Activated T-helper 1 cell treated with Interleukin-2 at 50 U/mL for 16 hours (primary cell): Measurements from ENCODE around the gene CENPX.

ENCODE experiments used
- DNase-seq: peaks from one replicate; pipeline ENCODE4 v3.0.0-alpha.2; 2020; ENCODE audit warnings: low read depth

CENPX gene

GRCh38 chr17:82055023-82055964 lies 32.6 kb upstream of the CENPX start:
- DNase-seq = no peak

GRCh38 chr17:82054351-82055022 lies 31.8 kb upstream of the CENPX start:
- DNase-seq = no peak

- no peak for DNase-seq
These were observed 31.0 kb upstream of the CENPX start for GRCh38 chr17:82053556-82054263.

GRCh38 chr17:82053130-82053529 lies 30.5 kb upstream of the CENPX start:
- DNase-seq = no peak

GRCh38 chr17:82052638-82053059 lies 30.0 kb upstream of the CENPX start:
- DNase-seq = no peak

DNA sequence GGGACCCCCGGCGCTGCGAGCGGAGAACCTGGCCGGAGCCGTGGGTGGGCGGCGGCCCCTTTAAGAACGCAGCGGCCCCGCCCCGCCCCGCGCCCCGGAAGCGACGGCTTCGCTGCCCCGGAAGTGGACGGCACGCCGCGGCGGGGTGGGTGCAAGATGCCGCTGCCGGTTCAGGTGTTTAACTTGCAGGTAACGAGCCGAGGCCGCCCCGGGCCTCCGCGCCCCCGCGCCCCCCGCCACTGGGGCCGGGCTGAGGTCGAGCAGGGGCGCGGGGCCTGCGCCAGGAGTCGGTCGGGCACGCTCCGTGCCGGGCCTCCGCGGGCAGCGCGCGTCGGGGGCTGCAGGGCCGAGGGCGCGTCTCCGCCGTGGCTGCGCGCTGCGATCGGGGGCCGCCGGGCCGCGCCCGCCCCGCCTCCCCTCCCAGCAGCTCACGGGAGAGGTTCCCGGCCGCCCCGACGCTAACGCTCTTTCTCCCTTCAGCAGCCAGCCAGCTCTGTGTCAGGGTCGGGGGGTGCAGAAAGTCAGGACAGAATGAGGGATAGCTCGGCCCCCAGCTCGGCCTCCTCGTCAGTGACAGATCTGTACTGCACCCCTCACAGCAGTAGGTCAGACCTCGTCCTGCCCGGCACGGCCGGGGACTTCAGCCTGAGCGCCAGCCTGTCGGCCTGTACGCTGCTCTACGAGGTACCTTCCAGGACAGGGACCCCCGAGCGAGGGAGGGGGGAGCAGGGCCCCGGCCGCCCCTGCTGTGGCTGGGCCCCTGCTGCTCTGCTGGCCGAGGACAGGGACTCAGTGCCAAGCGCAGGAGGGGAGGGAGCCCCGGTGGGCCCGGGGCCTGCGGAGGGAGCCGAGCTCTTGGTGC lies 29.3 kb upstream of the CENPX start, which contains the start of the genes GPS1 and RFNG:
Gene GPS1, plus strand, starts transcription at position 123 of the 862 bp plus-strand sequence. Its CDS starts 34 bp downstream, at position 157.
Gene RFNG, minus strand, starts transcription at position 36 of the 862 bp plus-strand sequence. CDS start 45 bp downstream, outside the sequence.
- peak; percentile 76 for DNase-seq

DNA sequence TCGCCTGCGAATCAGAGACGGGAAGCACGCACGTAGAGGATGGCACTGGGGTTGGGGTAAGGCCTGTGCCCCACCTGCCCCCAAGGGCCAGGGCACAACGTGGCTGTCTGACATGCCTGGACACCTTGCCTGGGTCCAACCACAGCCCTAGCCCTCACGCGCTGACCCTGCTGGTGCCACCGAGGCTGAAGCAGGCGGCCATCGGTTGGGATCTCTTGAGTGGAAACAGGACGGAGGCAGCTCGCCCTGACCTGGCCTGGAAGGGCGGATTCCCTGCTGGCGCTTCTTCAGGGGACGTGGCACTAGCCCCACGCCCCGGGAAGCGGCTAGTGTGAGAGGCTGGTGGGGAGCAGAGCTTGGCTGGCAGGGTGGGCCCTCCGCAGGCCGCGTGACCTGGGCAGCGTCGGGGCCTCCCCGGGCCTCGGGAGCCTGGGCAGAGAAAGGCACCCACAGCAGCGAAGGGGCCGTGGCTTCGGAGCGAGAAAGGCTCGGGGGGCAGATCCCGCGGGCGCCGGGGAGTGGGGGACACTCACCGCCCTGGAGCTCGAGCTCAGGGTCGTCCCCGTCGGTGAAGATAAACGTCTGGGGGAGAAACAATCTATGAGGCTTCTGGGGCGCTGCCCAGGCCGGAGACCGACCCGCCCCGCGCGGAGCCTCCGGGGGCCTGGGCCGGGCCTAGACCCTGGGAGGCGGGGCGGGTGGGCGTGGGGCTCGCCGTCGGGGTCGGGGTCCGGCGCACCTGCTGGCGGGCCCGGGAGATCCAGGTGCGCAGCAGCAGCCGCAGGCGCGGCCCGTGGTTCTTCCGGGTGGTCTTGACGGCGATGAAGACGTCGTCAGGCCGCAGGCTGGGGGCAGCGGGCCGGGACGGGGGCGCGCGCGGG lies 28.3 kb upstream of the CENPX start:
- no peak for DNase-seq

DNA sequence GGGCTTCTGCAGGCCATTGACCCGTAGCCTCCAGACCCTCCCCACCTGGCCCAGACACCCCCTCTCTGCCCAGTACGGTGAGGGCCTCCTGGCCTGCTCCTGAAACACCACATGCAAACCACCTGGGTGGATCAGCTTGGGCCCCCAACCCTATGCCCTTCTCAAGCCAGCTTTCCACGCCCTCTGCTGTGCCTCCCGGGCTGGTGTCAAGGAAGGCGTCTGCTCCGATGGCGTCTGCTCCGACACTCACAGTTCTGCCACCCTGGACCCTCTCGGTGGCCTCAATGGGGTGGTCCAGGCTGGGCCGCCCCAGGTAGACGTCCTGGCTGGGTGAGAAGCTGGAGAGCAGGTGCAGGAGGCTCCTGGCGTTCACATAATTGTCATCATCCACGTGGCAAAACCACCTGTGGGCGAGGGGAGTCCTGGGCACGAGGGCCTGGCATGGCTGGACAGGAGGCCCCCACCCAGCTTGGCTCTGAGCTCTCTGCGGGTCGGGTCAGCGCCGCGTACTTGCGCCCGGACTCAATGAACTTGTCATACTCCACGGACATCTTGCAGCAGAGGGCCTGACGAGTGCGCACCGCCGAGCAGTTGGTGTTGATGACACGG lies 27.6 kb upstream of the CENPX start:
- no peak for DNase-seq

- no peak for DNase-seq
These were observed 26.9 kb upstream of the CENPX start for GRCh38 chr17:82049521-82049971.

- no peak for DNase-seq
These were observed 26.4 kb upstream of the CENPX start for GRCh38 chr17:82049106-82049505.

DNA sequence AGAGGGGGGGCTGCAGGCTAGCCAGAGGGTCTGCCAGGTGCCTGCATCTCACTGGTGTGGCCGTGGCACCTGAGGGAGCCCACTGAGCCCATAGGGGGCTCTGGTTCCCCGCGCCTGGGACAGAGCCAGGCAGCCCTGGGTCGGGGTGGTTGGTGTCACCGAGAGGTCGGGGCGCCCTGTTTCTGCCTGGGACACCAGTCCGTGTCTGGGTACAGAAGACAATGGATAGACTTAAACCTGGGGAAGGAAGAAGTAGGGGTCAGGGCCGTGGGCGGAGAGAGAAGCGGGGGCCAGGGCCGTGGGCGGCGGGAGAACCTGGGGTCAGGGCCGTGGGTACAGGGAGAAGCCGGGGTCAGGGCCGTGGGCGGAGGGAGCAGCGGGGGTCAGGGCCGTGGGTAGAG lies 25.9 kb upstream of the CENPX start:
- no peak for DNase-seq

GRCh38 chr17:82047914-82048570 lies 25.4 kb upstream of the CENPX start:
- DNase-seq = no peak

DNA sequence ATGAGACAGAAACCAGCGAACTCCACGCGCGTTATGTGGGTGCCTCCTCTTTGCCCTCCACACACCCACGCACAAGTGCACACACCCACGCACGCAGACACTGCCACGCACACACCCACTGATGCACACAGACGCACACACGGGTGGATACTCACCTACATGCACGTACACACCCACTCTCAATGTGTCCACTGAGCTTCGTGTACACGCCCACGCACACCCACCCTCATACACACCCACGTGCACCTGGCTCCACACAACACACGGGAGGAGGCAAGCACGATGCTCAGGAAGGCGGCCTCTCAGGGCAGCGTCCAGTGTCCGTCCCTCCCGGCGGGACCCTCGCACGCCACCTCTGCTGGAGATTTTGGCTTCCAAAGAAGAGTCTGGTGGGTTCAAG lies 24.7 kb upstream of the CENPX start:
- DNase-seq = no peak

GRCh38 chr17:82046903-82047302 lies 24.2 kb upstream of the CENPX start:
- DNase-seq = no peak

DNA sequence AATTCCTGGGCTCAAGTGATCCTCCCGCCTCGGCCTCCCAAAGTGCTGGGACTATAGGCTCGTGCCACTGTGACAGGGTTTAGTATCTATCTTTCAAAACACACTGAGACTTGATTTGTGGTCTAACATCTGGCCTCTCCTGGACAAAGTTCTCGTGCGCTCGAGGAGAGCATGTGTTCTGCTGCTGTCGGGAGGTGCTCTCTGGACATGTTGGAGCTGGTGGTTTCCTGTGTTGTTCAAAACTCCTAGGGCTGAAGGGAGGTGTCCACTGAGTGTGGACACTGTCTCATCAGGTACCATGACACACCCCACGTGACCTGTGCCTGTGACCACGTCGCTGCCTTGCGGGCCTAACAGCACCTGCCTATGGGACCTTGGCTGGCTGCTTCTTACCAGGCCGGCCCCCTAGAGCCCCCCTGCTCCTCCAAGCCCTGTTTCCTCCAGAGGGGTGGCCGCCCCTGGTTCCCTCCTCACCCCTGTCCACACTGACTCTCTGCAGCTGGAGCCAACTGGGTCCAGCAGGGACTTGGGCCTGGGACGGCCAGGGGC lies 23.3 kb upstream of the CENPX start:
- no peak for DNase-seq

DNA sequence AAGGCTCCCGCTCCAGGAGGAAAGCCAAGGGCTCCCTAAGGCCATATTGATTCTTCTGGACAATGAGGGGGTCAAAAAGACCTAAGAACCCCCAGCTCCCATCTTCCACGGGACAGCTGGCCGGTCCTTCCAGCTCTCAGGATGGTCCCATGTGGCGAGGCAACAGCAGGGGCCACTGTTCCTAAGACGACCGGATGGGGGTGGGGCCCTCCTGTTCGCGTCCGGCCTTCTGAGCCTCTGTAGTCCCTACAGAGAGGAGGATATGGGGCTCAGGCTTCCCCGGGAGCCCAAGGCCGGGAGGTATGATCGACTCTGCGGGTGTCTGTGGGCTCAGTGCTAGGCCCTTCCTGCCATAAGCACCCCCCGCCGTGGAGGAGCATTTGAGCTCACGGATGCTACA lies 20.8 kb upstream of the CENPX start:
- DNase-seq = no peak

- DNase-seq = no peak
These were observed 20.0 kb upstream of the CENPX start for GRCh38 chr17:82042649-82043048.

- no peak for DNase-seq
These were observed 18.6 kb upstream of the CENPX start for GRCh38 chr17:82041144-82041814.
